Germinal center (tissue), 1 donor: Measurements from ENCODE around the gene FOXN3.

Source experiments
- DNase-seq: peaks from one replicate; pipeline ENCODE4 v3.0.0; 2012; ENCODE audit warnings: mixed read lengths, low spot score

Gene FOXN3

DNA sequence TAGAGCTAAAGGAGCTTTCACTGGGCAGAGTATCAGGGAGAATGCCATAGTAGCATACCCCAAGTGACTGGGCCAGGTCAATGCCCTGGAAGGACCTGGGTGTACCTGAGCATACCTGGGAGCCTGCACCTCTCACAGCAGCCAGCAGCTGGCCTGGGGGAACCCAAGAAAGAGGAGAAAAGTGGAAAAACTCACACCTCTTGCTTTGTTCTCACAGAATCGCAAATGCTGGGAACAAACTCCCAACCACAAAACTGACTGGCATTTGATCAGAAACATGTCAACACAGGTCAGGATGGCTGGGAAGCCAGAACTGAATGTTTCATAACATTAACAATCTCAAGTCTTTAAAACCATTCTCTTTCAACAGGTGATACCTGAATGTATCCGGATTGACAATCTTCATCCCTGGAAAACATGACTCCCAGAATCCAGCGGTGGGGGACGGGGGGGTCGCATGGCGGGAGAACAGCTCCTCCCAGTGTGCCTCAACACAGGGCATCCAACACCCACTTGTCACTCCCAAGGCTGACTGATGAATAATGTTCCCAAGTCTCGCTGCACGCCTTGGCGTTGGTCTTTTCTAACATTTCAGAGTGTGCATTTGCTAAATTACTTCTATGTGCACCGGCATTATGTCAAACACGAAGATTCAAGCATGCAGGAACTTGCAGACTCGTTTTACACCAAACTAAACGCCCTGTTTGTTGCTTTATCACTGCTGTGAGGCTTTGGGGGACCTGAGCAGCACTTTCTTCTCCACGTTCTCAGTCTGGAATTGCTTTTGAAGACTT, 7.9 kb downstream of the FOXN3 start:
- no peak for DNase-seq

DNA sequence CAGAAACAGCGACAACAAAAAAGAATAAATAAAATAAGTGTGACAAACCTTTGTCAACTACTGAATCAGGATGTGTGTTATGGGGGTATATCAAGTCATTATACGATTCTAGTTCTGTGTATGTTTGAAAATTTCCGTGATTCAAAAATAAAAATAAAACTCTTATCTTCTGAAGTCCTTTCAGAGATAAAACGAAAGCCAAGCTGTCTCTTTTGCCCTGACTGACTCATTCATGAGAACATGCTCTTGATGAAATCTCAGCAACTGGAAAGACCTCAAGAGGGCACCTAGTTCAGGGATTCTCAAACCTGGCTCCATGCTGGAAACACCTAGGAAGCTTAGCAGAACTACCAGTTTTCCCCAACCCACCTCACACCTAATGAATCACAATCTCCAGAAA, 9.2 kb downstream of the FOXN3 start:
- DNase-seq, result no peak

DNA sequence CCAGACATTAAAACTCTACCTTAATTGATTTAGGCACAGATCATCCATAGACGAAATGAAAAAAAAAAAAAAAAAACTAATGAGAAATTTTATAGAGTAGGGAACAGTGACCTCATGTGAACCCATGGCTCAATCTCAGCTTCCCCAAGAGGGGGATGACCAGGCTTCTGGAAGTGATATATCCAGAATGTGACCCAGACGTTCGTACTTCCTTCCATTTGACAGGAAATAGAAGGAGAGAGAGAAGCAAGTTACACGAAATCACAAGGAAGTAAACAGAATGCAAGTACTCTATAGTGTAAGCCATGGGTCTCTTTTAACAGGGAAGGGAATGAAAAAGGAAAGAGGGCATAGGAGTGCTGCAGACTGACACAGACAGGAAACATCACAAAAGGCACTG, 10.1 kb downstream of the FOXN3 start:
- no peak for DNase-seq

DNA sequence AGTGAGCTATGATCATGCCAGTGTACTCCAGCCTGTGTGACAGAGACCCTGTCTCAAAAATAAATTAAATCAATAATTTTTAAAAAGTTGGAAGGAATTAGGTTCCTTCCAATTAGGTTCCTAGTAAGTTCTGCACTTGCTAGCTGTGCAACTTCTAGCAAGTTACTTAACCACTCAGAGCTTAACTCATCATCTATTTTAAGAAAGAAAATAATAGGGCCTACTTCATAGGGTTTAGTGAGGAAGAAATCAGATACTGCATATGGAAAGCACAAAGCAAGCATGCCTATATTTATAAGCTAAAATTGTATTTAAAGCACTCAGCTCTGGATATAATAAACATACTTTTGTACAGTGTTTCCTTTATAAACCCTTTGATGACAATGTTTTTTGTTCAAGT, 10.7 kb downstream of the FOXN3 start:
- DNase-seq, result no peak

DNA sequence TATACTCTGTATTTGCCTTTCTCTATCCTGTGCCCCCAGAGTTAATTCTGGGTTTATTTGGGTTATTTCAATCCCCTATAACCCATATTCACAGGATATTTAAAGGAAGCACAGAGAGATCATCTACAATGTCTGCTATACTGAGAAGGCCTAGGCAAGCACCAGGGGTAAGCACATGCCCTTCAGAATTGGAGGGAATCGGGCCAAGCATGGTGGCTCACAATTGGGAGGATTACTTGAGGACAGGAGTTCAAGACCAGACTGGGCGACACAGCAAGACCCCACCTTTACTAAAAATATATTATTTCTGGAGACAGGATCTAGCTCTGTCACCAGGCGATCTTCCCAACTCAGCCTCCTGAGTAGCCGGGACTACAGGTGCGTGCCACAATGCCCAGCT, 11.3 kb downstream of the FOXN3 start:
- DNase-seq, result no peak

DNA sequence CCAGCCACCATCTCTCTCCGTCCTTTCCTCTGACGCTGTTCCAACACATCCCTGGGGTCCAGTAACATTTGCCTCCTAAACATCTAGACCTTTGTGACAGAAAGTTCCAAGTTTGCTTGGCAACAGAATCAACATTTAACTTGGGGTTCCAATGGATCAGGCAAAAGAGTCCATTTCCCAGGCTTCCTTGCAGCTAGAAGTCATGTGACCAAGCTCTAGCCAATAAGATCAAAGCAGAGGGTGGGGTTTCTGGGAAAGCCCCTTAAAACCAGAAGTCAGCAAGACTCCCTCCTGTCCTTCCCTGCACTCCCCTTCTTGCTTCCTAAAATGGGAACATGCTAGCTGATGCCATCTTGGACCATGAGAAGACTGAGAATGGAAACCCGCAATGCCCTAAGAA, 14.7 kb downstream of the FOXN3 start:
- DNase-seq, result no peak

DNA sequence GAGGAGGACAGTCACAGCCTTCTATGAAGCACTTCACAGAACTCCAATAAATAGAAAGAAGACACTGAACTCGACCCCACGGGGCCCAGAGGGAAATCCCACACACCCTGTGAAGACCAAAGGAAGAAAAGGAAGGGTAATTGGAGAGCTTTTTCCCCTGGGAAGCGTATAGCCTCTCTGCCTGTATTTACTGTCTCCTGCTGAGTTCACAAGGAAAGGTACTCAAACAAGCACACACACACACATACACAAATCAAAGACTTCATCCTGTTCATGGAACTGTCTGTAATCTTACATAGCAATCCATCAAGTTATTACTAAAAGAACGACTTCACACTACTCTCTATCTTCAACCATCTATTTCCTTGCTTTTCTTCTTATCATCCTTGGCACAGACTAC, 15.3 kb downstream of the FOXN3 start:
- no peak for DNase-seq

DNA sequence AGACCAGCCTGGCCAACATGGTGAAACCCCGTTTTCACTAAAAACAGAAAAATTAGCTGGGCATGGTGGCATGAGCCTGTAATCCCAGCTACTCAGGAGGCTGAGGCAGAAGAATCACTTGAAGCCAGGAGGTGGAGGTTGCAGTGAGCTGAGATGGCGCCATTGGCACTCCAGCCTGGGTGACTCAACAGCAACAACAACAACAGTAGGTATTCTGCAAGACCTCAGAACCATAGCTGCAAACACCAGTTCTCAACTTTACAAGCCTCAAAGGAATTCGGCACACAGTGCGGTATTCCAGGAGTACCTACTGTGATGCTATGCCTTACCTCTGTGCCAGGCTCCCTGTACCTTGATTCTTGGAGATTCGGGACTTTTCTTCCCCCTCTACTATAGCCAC, 15.8 kb downstream of the FOXN3 start:
- DNase-seq, result no peak

DNA sequence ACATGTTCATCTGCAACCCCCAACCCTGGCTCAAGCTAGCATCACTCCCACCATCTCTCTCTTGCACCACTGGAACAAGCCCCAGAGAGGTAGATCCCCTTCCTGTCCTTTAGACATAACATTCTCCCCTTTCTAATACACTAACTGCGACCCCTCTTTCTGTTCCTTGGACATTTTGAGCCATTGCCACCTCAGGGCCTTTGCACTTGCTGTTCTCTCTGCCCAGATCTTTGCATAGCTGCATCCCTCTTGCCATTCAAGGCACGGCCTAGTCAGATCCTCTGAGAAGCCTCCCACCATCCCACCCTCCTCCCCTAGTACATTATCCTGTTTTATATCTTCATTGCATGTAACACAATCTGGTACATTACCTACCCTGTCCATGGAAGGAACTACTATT, 16.5 kb downstream of the FOXN3 start:
- DNase-seq, result no peak

DNA sequence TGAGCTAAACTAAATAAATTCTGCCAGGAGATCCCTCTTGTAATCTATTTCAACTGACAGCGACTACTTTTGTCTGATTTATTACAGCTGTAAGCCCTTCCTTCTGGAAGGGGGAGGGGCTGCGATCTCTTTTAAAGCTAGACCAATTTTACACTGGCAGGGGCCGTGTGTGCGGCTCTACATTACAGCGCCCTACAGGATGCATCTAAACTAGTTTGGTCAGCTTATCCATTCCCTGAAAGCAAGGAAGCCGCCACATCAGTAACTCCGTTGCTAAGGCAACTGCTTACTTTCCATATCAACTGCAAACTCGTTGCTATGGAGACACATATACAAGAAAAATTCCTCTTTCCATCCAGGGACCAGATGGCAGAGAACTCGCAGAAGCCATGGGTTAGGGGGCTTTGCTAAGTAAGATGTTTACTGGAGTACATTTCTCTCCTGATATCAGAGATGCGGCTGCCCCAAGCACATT, 17.4 kb downstream of the FOXN3 start:
- no peak for DNase-seq

DNA sequence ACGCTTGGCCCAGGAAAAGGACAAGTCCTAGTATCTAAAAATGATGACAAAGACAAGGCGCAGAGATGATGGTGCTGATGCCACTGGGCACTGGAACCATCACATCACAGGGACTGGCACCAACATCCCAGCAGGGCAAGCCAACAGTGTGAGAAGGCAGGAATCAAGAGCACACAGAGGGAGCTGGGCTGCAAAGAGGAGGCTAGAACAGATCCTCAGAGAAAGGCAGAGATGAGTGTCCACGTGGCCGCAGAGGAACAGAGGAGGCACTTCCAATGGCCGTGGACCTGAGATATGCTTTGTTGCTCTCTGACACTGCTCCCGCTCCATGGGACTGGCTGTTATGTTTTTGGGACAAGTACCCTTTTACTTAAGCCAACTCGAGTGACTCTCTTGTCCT, 17.9 kb downstream of the FOXN3 start:
- DNase-seq, result no peak

DNA sequence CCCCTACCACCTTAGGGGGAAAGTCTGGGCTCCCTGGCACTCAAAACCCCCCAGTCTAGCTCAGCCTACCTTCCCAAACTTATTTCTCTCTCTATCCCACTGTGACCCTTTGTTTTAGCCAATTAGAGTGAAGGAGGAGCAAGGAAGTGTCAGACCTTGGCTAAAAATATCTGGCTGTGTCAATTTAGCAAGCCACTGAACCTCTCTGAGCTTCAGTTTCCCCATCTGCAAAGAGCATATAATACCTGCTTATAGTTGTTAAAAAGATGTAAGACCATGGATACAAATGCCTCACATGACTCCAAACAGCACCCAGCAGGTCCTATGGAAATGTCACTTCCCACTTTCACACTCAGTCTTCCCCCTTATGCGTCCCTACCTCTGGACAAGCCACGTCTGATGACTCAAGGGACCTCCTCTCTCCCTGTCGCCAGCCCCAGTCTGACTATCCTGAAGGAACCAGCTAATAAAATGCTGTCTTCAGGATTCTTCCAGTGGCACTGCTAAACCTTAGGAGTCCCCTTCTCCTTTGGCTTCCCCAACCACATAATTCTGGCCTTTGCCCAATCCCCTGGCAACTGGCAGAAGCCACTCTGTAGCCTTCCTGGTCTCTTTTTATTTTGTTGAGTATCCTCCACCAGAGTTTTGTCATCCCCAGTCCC, 19.3 kb downstream of the FOXN3 start:
- DNase-seq, result no peak

DNA sequence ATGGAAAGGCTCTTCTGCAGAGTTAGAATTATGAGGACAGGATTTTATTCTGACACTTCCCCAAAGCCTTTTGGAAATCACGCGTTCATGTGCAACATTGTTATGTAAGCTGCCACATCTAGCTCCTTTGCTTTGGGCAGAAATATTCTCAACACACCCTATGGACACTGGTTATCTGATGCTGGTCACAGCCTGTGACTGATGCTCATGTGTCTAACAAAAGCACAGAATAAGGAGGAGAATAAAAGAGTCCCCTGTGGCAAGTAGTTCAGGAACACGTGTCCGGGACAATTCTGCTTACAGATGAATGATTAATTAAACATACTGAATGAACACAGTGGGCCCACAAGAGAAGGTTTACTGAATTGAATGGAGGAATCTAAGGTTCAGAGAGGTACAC, 22.1 kb downstream of the FOXN3 start:
- no peak for DNase-seq

DNA sequence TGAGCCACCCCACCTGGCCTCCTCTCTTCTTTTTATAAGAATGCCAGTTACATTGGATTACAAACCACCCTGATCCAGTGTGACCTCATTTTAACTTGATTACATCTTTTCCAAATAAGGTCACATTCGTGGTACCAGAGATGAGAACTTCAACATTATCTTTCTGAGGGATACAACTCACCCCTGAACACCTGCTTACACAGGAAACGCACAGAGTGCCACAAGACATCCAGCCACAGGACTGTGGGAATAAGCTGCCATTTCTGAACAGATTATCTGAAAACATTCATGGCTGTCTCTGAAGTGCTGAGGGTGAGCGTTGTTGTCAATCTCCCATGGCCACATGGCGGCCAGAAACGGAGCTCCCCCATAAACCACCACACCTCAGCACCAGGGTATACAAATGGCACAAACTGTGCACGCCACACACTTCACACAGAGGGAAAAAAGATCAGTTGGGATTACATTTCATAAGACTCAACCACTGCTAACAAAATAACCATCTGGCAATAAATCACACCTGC, 23.7 kb downstream of the FOXN3 start:
- no peak for DNase-seq

DNA sequence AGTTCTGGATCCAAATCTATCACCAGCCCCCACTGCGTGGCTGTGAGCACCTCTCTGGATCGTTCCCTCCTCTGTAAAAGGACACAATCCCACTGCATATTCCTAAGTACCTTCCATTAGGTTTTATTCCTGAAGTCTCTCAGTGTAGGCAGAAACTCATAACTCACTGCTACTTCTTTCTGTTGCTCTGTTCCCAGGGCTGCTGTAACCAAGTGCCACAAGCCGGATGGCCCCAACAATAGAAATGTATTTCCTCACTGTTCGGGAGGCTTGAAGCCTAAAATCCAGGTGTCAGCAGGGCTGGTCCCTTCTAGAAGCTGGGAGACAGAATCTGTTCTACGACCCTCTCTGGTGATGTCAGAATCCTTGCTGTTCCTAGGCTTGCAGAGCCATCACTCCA, 24.9 kb downstream of the FOXN3 start:
- no peak for DNase-seq

DNA sequence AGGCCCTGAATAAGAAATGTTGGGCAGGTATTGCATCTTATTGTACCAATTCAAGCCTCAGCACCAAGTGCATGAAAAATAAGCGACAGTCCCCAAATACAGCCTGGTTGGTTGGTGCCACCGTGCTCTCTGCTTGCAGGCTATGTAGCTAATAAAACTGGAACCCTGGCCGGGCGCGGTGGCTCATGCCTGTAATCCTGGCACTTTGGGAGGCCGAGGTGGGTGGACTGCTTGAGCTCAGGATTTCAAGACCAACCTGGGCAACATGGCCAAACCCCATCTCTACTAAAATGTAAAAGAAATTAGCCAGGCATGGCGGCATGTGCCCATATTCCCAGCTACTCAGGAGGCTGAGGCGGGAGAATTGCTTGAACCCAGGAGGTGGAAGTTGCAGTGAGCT, 25.5 kb downstream of the FOXN3 start:
- DNase-seq, result no peak

DNA sequence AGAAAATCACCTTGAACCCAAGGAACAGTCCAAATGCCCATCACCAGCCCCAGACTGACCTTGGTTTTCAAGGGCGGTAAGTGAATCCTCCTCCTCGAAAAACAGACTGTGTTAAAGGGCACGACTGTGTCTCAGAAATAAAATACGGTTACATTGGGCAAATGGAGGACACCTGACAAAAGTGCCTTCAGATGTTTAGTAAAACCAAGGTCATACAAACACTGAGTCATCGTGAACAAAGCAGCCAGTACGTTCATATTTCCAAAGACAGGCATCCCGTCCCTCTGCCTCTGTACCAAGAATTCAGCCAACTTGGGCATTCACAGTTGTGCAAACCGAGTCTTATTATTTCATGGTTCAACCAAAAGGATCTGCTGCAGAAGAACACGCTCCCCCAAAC, 25.9 kb downstream of the FOXN3 start:
- no peak for DNase-seq

DNA sequence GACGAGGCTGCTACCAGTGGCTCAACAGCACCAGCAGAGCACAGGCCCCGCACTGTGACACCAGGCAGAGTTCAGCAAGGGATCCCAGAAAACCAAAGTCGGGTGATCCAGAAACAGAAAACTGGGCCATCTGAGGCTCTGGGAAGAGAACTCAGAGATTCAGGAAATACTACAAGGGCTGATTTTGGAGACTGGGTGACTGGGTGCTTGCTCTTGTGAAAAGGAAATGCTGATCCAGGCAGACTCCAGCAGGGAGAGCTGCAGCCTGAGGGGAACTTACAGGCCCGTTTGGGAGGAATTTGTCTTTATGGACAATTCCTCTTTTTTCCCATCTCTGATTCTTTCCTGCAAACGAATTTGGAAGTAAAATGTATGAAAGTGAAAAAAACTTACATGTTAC, 28.2 kb downstream of the FOXN3 start:
- DNase-seq, result no peak

DNA sequence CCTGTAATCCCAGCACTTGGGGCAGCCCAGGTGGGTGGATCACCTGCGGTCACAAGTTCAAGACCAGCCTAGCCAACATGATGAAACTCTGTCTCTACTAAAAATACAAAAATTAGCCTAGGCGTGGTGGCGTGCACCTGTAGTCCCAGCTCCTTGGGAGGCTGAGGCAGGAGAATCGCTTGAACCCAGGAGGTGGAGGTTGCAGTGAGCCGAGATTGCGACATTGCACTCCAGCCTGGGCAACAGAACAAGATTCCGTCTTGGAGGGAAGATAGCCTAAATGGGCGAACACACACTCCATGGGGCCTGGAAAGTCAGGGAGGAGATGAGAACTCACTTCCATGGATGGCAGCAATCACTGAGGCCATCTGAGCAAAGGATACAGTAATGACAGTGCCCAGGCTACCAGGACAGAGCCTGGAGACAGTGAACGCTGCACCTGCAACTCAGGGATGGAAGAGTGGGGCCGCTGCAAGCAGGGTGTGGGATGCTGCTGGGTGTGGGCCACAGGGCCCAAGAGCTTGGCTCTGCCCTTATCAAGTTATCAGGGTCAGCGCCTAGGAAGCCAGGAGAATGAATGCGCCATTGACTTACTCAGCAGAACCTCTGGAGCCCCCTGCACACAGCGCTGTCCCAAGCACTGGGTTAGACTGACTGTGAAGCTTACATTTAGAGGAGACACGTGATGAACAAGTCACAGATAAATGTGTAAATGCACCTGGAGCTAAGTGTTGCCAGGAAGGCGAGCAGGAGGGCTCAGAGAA, 28.9 kb downstream of the FOXN3 start:
- no peak for DNase-seq

DNA sequence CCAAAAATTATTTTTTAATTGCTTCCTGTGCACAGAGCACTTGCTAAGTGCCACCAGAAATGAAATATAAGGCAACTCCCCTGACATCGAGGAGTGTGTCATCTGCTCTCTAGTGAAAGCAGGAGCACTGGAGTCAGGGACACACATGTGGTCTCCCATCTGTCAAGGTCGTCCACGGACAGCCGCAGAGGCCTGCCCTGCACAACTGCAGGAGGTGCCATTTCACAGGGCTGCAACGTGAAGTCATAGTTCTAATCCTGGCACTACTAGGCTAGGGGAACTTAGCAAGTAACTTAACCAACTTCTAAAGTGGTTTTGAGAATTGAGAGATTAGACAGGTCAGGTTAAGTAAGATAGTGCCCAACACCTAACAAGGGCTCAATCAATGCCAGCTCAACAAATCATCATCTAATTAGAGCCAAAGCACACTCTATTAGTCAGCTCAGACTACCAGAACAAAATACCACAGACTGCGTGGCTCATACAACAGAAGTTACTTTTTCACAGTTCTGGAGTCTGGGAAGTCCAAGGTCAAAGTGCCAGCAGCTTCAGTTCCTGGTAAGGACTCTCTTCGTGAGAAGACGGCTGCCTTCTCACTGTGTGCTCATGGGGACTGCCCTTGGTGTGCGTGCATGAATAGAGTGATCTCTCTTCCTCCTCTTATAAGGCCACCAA, 30.7 kb downstream of the FOXN3 start:
- DNase-seq, result no peak

DNA sequence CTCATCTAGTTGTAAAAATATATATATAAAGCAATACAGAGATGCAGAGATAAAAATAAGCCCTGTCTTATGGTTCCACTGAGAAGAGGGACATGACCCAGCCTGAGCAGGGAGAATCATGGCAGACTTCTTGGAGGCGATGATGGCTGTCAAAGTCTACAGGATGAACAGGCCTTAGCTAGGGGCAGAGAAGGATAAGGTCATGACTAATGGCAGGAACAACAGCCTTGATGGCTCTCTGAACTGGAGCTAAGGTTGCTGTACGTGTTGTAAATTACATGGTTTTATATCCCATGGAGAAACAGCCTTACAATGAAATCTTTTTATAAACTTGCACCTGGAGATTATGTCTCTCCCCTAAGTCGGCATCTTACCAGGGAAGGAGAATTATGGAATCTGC, 32.4 kb downstream of the FOXN3 start:
- DNase-seq, result no peak

DNA sequence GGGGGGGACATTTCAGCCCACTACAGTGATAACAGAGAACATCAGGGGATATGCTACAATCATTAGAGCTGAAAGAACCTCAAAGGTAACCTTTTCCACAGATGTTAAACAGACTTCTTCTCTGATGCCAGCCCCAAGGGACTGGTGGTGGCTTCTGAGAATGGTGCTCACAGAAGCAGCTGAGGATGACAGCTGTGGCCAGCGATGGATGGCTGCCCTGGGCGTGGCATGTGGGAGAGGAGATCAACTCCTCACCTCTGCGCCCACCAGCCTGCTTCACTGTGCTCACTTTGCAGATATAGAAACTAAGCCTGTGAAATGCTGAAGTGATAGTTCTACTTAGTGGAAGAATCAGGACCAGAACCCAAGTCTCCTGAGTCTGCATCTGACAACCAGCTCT, 33.0 kb downstream of the FOXN3 start:
- peak; percentile 86 for DNase-seq
